ENCODE measurements around the gene KDM4B.

Gene KDM4B

GRCh38 chr19:4984438-4984990 lies 15.6 kb downstream of the KDM4B start:
- no peak for DNase-seq (ENCODE audit: low read depth)

GRCh38 chr19:4985551-4985991 lies 16.7 kb downstream of the KDM4B start:
- DNase-seq (ENCODE audit: low read depth) = no peak

GRCh38 chr19:4986056-4986455 lies 17.1 kb downstream of the KDM4B start:
- no peak for DNase-seq (ENCODE audit: low read depth)

DNA sequence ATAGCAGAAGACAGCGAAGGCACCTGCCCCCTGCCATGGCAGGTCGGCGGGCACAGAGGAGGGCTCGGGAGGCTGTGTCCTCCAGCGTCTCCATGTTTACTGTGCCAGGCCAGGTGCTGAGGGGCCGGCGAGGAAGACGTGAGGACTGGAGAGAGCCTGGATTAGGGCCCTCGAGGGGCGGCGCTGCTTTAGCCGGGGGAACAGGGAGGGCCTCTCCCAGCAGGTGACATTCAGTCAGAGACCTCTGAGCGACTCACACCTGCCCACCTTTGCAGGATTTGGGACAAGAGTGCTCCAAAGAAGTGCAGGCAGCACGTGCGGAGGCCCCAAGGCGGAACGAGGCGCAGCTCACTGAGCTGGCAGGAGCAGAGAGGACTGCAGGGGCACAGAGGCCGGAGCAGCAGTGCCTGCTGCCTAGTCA lies 17.6 kb downstream of the KDM4B start:
- DNase-seq (ENCODE audit: low read depth) = no peak

DNA sequence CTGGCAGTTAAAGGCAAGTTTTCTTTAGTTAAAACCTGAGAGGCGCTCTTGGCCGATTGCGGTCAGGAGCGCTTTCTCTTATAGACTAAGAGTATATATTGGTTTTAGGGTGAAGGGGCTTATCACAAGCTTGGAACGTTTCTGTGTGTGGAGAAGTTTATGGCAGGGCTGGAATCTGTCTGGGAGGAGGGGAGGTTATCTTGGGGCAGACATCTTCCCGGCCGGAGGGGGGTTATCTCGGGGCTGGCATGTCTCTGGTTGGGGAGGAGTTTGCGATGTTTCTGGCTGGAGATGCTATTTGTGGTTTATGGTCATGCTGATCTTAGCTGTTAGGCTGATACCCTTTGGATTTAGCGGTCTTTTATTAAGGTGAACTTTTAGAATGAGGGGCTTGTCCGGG lies 18.3 kb downstream of the KDM4B start:
- DNase-seq (ENCODE audit: low read depth) = no peak

GRCh38 chr19:4987692-4988370 lies 18.9 kb downstream of the KDM4B start:
- DNase-seq (ENCODE audit: low read depth) = no peak

GRCh38 chr19:4988770-4989251 lies 19.9 kb downstream of the KDM4B start:
- no peak for DNase-seq (ENCODE audit: low read depth)

DNA sequence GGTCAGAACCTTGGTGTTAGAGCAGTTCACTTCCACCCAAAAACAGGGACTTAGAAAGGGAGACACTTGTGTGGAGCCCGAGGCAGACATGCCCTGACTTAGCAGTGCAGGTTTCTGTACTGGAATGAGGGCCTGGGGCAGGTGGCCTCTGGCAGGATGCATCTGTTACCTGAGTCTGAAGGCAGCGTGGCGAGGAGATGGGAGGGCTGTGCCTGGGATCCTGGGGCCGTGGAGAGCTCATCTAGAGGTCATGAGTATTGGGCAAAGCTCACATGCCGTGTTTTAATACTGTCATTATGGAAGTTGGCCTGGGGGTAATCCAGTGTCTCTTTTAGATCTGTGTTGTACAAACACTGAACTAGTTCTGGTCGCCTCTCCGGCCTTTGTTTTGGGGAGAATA lies 21.4 kb downstream of the KDM4B start:
- no peak for DNase-seq (ENCODE audit: low read depth)

DNA sequence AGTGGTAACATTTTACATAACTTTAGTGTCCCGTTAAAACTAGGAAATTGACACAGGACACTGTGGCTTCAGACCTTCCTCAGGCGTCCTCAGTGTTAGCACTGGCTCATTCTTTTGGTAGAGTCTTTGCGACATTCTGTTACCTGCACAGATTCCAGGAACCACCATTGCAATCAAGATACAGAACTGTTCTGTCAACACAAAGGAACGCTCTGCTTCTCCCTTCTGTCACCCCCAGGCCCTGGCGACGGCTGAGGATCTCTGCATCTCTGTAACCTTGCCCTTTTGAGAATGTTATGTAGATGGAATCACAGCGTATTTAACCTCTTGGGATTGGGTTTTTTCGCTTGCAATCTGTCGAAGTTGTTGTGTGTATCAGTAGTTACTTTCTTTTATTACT lies 22.6 kb downstream of the KDM4B start:
- DNase-seq (ENCODE audit: low read depth) = no peak

GRCh38 chr19:4991996-4992698 lies 23.2 kb downstream of the KDM4B start:
- DNase-seq (ENCODE audit: low read depth) = no peak

DNA sequence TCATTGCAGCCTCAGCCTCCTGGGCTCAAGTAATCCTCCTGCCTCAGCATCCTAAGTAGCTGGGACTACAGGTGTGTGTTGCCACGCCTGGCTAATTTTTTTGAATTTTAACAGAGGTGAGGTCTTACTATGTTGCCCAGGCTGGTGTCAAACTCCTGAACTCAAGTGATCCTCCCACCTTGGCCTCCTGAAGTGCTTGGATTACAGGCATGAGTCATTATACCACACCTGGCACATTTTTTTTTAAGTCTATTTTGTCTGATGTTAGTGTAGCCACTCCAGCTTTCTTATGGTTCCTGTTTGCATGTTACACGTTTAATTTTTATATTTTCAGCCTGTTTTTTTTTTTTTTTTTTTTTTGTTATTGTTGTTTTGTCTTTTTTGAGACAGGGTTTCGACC lies 24.8 kb downstream of the KDM4B start:
- DNase-seq (ENCODE audit: low read depth) = no peak

- no peak for DNase-seq (ENCODE audit: low read depth)
These were observed 27.8 kb downstream of the KDM4B start for GRCh38 chr19:4996701-4997100.

DNA sequence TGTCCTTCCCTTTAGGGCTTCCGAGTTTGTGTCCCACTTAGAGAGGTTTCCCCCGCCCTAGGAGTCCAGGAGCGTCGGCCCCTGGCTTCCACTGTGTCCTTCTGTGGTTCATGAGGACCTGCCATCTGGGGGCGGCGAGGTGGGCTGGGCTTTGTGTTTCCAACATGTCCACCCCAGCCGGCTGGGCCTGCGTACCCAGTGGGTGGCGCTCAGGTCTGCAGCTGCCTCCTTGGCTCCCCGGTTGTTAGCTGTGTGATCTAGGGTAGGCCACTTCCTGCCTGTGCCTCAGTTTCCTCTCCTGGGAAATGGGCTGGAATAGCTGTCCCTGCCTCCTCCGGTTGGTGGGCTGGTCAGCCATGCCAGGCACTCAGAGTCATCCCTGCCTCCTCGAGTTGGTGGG lies 28.4 kb downstream of the KDM4B start:
- no peak for DNase-seq (ENCODE audit: low read depth)

GRCh38 chr19:5000120-5000611 lies 31.3 kb downstream of the KDM4B start:
- DNase-seq (ENCODE audit: low read depth) = no peak

GRCh38 chr19:5001615-5002014 lies 32.7 kb downstream of the KDM4B start:
- peak; percentile 16 for DNase-seq (ENCODE audit: low read depth)

GRCh38 chr19:5002143-5002542 lies 33.2 kb downstream of the KDM4B start:
- no peak for DNase-seq (ENCODE audit: low read depth)

DNA sequence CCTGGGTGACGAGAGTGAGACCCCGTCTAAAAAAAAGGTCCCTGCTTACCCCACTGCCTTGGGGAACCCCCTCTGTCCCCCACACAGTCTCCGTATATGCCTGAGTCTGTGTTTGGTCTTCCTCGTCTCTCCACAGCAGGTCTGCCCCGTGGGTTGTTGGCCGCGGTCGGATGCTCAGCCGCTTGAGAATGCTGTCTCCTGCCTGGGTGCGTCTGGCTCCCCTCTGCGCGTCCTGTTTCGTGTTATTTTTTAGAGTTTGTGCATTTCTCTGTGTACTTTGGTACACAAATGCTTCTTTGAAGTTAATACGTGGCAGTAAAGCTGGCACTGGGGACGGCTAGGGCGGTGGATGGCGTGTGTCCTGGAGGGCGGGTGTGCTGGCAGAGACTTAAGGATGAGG lies 34.9 kb downstream of the KDM4B start:
- no peak for DNase-seq (ENCODE audit: low read depth)

DNA sequence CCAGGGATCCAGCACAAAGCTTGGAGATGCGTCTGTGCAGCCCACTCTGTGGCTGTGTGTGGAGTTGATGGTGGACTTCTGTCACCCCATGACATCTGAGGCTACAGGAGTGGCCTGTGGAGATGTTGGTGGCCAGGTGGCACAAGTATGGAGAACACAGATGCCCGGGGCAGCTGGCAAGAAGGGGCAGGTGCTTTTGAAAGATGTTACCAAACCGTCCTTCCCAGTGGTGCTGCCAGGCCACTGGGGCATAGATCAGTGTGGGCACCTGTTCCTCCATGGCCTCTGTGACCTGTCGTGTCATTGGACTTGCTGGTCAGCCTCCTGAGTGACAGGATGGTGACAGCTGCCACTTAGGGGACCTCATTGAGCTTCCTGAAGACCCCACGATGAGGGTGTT lies 36.2 kb downstream of the KDM4B start:
- no peak for DNase-seq (ENCODE audit: low read depth)

DNA sequence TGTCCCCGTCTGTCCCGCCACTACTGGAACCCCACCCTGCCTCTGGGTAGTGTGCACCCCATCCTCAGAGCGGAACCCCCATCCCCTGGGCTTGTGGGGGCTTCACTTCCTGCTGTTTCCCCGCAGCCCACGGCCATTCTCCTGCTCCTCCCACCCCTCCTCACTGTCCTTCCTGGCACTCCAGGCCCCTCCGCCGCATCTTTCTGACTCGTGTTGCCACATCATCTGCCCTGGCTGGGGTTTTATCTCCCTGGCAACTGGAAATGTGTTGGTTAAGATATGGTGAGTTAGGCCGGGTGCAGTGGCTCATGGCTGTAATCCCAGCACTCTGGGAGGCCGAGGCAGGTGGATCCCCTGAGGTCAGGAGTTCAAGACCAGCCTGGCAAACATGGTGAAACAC lies 37.3 kb downstream of the KDM4B start:
- DNase-seq (ENCODE audit: low read depth) = no peak

DNA sequence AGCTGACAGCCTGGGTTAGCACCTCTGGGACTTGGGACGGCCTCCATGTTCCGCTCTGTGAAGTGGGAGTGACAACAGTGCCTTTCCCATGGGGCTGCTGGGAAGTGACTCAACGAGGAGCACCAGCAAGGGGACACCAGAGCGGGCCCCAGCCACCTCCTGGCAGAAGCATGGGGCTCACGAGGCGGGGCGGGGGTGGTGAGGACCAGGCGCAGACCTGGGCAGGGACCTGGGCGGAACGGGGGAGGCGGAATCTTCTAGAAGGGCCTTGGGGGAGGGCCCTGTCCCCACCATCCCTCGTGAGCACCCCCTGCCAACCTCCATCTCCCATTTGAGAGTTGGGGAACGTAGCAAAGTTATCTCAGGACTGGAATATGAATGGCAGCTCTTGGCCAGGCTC lies 37.9 kb downstream of the KDM4B start:
- DNase-seq (ENCODE audit: low read depth) = no peak

- DNase-seq (ENCODE audit: low read depth) = no peak
These were observed 42.7 kb downstream of the KDM4B start for GRCh38 chr19:5011476-5012238.

DNA sequence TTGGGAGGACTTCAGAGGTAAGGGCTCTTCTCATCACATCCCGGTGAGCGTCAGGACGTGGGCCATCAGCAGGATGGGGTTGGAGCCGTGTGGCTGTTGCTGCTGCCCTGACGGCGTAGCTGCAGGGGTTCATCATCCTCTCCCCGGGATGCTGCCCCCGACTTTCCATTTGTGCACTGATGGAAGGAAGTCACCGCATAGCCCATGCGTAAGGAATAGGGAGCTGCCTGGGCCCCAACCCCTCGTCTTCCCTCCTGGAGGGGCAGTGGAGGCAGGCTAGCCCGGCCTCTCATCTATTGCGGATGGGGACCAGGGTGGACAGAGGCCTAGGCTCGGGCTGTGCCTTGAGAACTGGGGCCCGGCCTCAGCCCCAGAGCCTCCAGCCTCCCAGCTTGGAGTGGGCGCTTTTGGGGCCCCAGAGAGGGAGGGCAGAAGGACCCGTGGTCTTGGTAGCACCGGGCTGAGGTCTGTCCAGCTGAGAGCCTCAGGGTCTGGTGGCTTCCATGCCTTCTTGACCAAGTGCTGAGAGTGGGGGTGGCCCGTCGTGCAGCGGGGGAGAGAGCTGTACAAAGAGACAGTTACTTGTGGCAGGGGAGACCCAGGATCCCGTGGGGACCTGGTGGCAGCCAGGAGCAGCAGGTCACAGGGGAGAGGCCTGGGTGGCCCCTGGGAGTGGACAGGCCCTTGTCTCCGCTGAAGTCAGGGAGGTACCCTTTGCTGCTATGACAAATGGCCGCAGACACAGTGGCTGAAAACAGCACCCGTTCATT lies 44.0 kb downstream of the KDM4B start:
- DNase-seq (ENCODE audit: low read depth) = no peak

Measured in activated T-cell treated with anti-CD3 and anti-CD28 coated beads for 24 hours (primary cell).